Memory B cell (primary cell): Measurements from ENCODE around the gene SOD3.

Source experiments
- ATAC-seq: fragments of 150-1000 bp; cut with Tn5 transposase; 2 replicates; pipeline ENCODE4 v1.10.0; 2021; ENCODE audit warnings: low read depth, mild to moderate bottlenecking, moderate library complexity
- DNase-seq, 2 donors: peaks; one replicate each; pipeline ENCODE4 v3.0.0; 2022; ENCODE audit warnings: low spot score in 2 of 2
- H3K27ac Mint-ChIP-seq: one replicate; pipeline ENCODE4 v1.8.0; 2022; ENCODE audit warnings: mild to moderate bottlenecking, moderate library complexity, mixed read lengths
- H3K27me3 Mint-ChIP-seq: one replicate; pipeline ENCODE4 v1.8.0; 2022; ENCODE audit warnings: mixed read lengths
- H3K36me3 Mint-ChIP-seq: one replicate; pipeline ENCODE4 v1.8.0; 2022; ENCODE audit warnings: mild to moderate bottlenecking, mixed read lengths
- H3K4me1 Mint-ChIP-seq: one replicate; pipeline ENCODE4 v1.8.0; 2022; ENCODE audit warnings: mixed read lengths
- H3K4me3 Mint-ChIP-seq: one replicate; pipeline ENCODE4 v1.8.0; 2022; ENCODE audit warnings: mild to moderate bottlenecking, moderate library complexity, mixed read lengths
- H3K9me3 Mint-ChIP-seq: one replicate; pipeline ENCODE4 v1.8.0; 2022; ENCODE audit warnings: mixed read lengths

The SOD3 gene, protein sequence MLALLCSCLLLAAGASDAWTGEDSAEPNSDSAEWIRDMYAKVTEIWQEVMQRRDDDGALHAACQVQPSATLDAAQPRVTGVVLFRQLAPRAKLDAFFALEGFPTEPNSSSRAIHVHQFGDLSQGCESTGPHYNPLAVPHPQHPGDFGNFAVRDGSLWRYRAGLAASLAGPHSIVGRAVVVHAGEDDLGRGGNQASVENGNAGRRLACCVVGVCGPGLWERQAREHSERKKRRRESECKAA

DNA sequence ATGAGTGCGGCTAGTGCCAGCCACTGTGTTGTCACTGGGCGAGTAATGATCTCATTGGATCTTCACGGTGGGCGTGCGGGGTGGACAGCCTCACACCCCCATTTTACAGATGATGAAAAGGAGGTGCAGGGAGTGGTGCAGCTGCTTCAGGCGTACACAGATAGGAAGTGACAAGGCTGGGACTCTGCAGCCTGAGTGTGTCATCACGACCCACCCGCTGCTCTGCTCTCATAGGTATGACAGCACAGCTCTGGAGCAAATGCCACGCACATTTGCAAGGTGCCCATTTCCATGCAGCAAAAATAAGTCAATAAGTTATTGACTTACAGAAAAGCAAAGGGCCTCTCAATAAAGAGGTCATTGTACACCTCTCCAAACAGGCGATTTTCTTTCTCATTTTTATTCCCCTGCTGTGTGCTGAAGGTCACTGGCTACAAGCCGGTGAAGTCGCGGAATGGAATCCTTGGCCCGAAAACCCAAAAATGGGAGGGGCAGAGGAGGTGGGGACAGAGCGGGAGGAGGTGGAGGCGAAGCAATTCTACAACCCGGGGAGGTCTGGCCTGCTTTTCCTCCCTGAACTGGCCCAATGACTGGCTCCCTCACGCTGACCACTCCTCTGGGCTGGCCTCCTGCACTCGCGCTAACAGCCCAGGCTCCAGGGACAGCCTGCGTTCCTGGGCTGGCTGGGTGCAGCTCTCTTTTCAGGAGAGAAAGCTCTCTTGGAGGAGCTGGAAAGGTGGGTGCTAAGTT, at the start of gene SOD3:
SOD3 (plus strand) TSS at position 658 of the 750 bp plus-strand sequence. CDS start 3,949 bp downstream, outside the sequence.
- no peaks in the 10 kb centered on the region for H3K36me3 Mint-ChIP-seq
- no peak within 1 kb of the TSS for H3K27ac Mint-ChIP-seq
- no peaks in the 10 kb centered on the region for H3K4me1 Mint-ChIP-seq
- peaks cover 10% of the 10 kb centered on the region for H3K27me3 Mint-ChIP-seq
- ATAC-seq (no peak), DNase-seq (no peak)
- H3K4me3 Mint-ChIP-seq: no peak within 1 kb of the TSS
- no peaks in the 10 kb centered on the region for H3K9me3 Mint-ChIP-seq

DNA sequence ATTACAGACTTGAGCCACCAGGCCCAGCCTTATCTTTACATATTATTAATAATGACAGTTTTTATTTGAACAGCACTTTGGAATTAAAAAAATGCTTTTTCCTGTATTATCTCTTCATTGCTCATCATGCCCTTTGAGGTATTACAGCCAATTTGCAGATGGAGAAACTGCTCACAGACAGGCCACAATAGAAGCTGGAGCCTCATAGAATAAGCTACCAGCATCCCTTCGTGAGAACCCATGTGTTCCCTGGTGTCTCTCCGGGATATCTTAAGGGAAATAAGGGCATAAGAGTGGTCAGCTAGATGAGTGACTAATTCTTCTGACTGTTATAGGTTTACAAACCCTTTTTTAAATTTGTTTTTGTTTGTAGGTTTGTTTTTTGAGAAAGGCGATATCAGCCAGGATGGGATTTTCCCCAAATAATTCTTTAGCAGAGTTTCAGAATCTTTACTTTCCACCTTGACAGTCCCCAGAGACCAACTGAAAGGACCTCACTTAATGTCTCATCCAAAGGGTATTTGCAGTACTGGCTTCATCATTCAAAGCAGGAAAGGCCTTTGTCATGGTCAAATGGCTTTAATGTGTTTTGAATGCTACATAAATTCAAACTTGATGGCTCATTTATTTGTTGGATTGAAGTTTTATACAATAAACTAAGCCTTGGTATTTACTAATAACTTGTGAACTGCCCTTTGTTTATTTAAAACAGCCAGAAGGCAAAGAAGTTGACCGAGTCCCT, 48.0 kb upstream of the SOD3 start:
- H3K9me3 Mint-ChIP-seq: peaks cover 2% of the 10 kb centered on the region
- H3K4me3 Mint-ChIP-seq: no peak overlapping the region
- H3K27ac Mint-ChIP-seq: no peak overlapping the region
- H3K4me1 Mint-ChIP-seq: no peaks in the 10 kb centered on the region
- DNase-seq (no peak), ATAC-seq (no peak)
- no peaks in the 10 kb centered on the region for H3K36me3 Mint-ChIP-seq
- H3K27me3 Mint-ChIP-seq: peaks cover 9% of the 10 kb centered on the region

DNA sequence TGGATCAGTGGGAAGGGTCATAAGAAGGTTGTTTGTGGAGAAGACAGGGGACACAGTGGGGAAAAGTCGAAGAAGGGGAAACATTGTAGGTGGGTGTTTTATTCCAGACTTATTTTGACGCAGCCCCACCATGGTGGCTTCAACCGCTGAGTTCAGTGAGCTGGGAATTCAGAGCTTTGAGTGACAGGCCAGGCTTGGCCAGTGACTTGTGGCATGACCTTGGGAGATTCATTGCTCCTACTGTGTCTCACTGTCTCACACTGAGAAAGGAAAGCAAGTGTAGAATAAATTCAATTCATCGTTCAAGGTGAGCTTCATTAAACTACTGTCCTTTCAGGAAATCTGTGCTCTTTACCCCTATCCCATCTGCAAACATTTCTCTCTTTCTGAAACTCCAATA, 47.4 kb upstream of the SOD3 start:
- peaks cover 3% of the 10 kb centered on the region for H3K9me3 Mint-ChIP-seq
- H3K36me3 Mint-ChIP-seq: no peaks in the 10 kb centered on the region
- DNase-seq (no peak), ATAC-seq (no peak)
- no peak overlapping the region for H3K4me3 Mint-ChIP-seq
- no peak overlapping the region for H3K27ac Mint-ChIP-seq
- peaks cover 9% of the 10 kb centered on the region for H3K27me3 Mint-ChIP-seq
- H3K4me1 Mint-ChIP-seq: no peaks in the 10 kb centered on the region

DNA sequence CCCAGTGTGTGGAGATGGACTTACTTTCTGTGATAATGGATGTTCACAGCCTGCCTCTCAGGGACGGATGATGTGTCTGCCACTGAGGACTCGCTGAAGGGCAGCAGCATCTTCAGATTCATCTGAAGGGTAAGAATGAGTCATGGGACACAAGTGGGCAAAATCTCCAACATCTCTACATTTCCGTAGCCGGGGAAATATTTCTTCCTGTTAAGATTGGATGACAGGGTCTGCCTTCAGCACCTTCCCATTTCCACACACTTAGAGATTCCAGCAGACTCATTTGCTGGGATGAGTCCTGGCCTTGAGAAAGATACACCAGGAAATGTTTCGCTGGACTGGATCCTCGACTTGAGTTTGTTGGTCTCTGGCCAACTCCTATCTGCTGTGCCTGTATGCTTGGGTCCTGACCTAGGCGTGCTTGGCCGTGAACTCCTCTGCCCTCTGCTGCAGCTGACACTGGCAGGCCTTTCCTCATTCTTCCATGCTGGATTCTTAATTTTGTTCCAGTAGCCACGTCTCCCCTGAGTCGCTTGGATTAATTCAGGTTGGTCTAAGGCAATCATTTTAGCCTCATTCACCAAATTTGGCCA, 46.5 kb upstream of the SOD3 start:
- Mint-ChIP-seq H3K4me3 (no peak overlapping the region), H3K27ac (no peak overlapping the region), H3K27me3 (peaks cover 9% of the 10 kb centered on the region), H3K9me3 (peaks cover 2% of the 10 kb centered on the region), H3K36me3 (no peaks in the 10 kb centered on the region), H3K4me1 (no peaks in the 10 kb centered on the region)
- DNase-seq: no peak
- no peak for ATAC-seq

DNA sequence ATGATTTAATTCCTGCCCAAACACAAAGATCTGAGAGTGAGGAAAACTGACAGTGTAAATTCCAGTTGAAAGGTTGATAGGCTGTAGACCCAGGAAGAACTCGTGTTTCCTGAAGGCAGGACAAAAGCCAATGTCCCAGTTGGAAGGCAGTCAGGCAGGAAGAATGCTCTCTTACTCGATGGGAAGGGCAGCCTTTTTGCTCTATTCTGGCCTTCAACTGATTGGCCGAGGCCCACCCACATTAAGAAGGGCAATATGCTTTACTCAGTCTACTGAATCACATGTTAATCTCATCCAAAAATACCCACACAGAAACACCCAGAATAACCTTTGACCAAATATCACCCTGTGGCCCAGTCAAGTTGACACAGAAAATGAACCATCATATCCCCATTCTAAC, 45.3 kb upstream of the SOD3 start:
- Mint-ChIP-seq H3K9me3 (peaks cover 1% of the 10 kb centered on the region), H3K4me1 (no peaks in the 10 kb centered on the region), H3K36me3 (no peaks in the 10 kb centered on the region), H3K27ac (no peak overlapping the region), H3K27me3 (peaks cover 9% of the 10 kb centered on the region), H3K4me3 (no peak overlapping the region)
- no peak for ATAC-seq
- DNase-seq: no peak

DNA sequence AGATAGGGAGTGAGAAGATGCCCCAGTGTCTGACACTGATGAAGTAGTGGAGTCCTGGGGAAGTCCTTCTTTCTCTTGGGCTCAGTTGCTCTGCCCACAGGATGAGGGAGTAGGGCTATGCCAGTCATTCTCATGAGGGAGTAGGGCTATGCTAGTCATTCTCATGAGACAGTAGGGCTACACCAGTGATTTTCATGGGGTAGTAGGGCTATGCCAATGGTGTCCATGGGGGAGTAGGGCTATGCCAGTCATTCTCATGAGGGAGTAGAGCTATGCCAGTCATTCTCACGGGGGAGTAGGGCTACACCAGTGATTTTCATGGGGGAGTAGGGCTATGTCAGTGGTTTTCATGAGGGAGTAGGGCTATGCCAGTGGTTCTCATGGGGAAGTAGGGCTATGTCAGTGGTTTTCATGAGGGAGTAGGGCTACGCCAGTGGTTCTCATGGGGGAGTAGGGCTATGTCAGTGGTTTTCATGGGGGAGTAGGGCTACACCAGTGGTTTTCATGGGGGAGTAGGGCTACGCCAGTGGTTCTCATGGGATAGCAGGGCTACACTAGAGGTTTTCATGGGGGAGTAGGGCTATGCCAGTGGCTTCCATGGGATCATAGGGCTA, 43.3 kb upstream of the SOD3 start:
- no peaks in the 10 kb centered on the region for H3K36me3 Mint-ChIP-seq
- peaks cover 8% of the 10 kb centered on the region for H3K27me3 Mint-ChIP-seq
- ATAC-seq (no peak), DNase-seq (no peak)
- no peak overlapping the region for H3K4me3 Mint-ChIP-seq
- H3K27ac Mint-ChIP-seq: no peak overlapping the region
- H3K9me3 Mint-ChIP-seq: peaks cover 7% of the 10 kb centered on the region
- H3K4me1 Mint-ChIP-seq: no peaks in the 10 kb centered on the region

DNA sequence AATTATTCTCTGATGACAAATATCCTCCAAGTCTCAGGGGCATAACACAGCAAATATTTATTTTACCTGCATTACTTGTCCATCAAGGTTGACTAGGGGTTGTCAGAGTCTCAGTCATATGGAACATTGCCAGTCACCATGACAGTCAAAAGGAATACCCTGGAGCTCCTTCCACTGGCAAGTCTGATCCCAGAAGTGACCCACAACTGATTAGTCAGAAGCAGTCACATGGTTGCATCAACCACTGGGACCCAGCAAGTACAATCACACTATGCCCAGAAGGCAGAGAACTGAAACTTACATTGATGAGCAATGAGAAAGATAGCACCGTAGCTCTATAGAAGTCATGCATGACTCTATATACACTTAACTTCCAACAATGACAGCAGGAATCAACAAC, 41.9 kb upstream of the SOD3 start:
- Mint-ChIP-seq H3K4me3 (no peak overlapping the region), H3K9me3 (peaks cover 12% of the 10 kb centered on the region), H3K27ac (no peak overlapping the region), H3K27me3 (peaks cover 7% of the 10 kb centered on the region), H3K36me3 (no peaks in the 10 kb centered on the region), H3K4me1 (no peaks in the 10 kb centered on the region)
- DNase-seq (no peak), ATAC-seq (no peak)

DNA sequence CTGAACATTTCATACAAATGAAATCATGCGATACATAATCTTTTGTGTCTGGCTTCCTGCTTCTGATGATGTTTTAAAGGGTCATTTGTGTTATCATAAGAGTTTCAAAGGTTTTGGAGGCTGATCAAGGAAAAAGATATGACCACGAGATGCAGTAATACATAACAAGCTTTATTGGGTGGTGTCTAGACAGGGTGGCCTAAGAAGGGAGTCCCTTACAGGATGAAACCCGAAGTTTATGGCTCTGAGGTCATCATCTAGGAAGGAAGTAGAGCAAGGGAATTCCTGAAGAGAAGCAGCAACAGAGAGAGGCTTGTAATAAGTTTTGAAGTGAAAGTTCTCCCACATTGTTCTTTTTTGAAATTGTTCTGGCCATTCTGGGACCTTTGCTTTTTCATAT, 40.8 kb upstream of the SOD3 start:
- no peak overlapping the region for H3K4me3 Mint-ChIP-seq
- no peak for DNase-seq
- H3K4me1 Mint-ChIP-seq: no peaks in the 10 kb centered on the region
- H3K36me3 Mint-ChIP-seq: no peaks in the 10 kb centered on the region
- peaks cover 7% of the 10 kb centered on the region for H3K27me3 Mint-ChIP-seq
- no peak overlapping the region for H3K27ac Mint-ChIP-seq
- no peak for ATAC-seq
- peaks cover 12% of the 10 kb centered on the region for H3K9me3 Mint-ChIP-seq

DNA sequence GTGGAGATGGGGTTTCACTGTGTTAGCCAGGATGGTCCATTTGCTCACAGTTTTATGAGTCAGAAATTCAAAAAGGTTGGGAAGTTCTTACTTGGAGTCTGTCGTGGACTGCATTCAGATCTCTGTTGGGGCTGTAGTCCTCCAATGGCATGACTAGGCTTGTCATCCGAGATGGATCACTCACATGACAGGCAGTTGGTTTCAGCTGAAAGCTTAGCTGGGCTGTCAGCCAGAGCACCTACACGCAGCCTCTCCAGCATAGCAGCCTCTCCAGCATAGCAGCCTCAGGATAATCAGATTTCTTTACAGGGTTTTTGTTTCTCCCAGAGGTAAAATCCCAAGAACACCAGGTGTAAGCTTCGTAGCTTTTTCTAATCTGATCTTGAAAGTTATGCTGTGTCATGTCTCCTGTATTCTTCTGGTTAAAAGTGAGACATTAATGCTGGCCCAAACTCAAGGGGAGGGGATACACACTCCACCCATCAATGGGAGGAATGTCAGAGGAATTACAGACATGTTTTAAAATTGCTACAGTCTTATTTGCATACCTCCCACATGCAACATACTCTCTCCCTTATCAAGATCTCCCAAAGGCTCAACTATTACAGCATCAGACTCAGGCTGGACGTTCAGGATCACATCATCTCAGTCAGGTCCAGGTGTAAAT, 31.6 kb upstream of the SOD3 start:
- no peak overlapping the region for H3K4me3 Mint-ChIP-seq
- no peak overlapping the region for H3K27ac Mint-ChIP-seq
- no peak for DNase-seq
- peaks cover 9% of the 10 kb centered on the region for H3K27me3 Mint-ChIP-seq
- no peak for ATAC-seq
- no peaks in the 10 kb centered on the region for H3K4me1 Mint-ChIP-seq
- peaks cover 4% of the 10 kb centered on the region for H3K9me3 Mint-ChIP-seq
- H3K36me3 Mint-ChIP-seq: no peaks in the 10 kb centered on the region

DNA sequence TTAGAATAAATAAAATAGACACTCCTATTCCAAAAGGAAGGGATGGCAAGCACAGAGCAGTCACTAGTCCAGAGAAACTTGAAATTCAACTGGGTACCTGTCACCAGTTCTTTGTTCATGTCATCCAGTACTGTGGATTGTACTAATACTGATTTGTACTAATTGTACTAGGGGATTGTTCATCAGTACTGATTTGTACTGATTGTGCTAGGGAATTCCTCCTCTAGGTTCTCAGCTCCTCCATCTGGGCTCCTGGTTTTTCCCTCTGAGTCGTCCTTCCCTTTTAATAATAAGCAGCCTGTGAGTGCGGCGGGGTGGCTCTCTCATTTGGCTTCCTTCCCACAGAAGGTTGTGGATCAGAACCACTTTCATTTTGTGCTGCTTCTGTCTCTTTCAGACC, 31.0 kb upstream of the SOD3 start:
- Mint-ChIP-seq H3K4me3 (no peak overlapping the region), H3K36me3 (no peaks in the 10 kb centered on the region), H3K4me1 (no peaks in the 10 kb centered on the region), H3K9me3 (peaks cover 6% of the 10 kb centered on the region), H3K27me3 (peaks cover 9% of the 10 kb centered on the region), H3K27ac (no peak overlapping the region)
- no peak for DNase-seq
- ATAC-seq: no peak

DNA sequence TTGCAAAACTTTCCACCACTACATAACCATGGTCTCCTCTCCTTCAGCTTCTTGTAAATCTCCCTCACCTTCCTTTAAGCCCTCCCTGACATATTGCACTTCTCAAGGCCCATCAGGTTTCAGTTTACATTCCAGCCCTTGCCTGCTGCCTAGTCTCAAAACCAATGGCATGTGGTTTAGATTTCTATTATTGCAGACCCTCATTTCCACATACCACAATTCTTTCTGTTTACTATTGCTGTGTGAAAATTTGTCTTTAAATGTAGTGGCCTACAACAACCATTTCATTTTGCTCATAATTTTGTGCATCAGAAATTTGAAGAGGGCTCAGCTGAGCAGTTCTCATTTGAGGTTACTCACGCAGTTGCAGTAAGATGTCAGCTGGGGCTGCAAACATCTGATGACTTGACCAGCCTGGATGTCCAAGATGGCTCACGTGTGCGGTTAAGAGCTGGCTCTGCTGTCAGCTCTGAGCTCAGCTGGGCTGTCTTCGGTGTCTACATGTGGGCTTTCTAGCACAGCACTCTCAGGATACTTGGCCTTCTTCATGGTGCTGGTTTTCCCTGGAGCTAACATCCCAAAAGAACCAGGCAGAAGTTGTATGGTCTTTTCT, 29.9 kb upstream of the SOD3 start:
- no peak for ATAC-seq
- no peak for DNase-seq

DNA sequence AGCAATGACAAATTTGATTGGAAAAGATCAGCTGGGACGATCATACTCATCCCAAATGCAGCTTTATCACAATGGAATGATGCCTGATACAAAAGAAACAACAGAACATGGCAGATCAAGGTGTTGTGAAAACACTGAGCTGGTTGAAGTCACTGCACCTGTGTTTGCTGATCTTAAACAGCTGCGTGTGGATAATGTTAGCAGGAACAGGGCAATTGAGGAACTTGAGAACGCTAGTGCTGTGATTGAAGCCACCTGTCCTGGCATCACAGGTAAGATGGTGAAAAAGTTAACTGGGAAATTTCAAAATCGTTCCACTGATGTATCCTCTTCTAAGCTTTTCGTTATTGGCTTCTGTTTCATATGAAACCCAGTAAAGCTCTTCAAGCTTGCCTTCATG, 27.4 kb upstream of the SOD3 start:
- H3K4me1 Mint-ChIP-seq: no peaks in the 10 kb centered on the region
- H3K27ac Mint-ChIP-seq: no peak overlapping the region
- ATAC-seq (no peak), DNase-seq (no peak)
- H3K4me3 Mint-ChIP-seq: no peak overlapping the region
- H3K9me3 Mint-ChIP-seq: peaks cover 7% of the 10 kb centered on the region
- peaks cover 6% of the 10 kb centered on the region for H3K27me3 Mint-ChIP-seq
- no peaks in the 10 kb centered on the region for H3K36me3 Mint-ChIP-seq

More for the DNA sequence above, 29.9 kb upstream of the SOD3 start:
- Mint-ChIP-seq H3K36me3 (no peaks in the 10 kb centered on the region), H3K4me3 (no peak overlapping the region), H3K9me3 (peaks cover 6% of the 10 kb centered on the region), H3K27ac (no peak overlapping the region), H3K4me1 (no peaks in the 10 kb centered on the region), H3K27me3 (peaks cover 6% of the 10 kb centered on the region)

DNA sequence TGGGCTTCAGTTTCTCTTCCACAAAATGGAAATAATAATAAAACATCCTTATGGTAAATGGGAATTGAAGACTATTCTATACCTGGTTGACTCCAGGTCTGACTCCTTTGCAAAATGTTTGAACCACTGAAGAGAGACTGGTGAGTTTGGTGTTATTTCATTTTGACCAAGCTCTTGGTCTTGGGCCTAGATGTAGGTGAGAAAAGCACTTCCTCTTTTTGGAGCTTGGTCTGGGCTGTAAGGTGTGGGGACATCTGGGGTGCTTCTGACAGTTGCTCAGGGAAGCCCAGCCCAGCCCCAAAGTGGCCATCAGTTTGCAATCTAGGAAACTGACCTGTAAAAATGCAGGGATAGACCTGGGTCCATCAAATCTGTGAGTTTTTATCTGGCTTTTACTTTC, 26.8 kb upstream of the SOD3 start:
- DNase-seq (no peak), ATAC-seq (no peak)
- Mint-ChIP-seq H3K4me1 (no peaks in the 10 kb centered on the region), H3K27ac (no peak overlapping the region), H3K27me3 (peaks cover 6% of the 10 kb centered on the region), H3K4me3 (no peak overlapping the region), H3K36me3 (no peaks in the 10 kb centered on the region), H3K9me3 (peaks cover 7% of the 10 kb centered on the region)
